Measurements from ENCODE around the gene SBNO1.
"Not testable (repeated sequence)": the region's sequence is repeated elsewhere in the genome, so short reads cannot be mapped to it uniquely, and the experiment has no call there.

GRCh38 chr12:123372415-123372814 is 7.8 kb upstream of the SBNO1 start:
- not testable (repeated sequence) for TF ChIP-seq CTCF (IDR thresholded peaks at IDR 0.05; ENCODE audit: low read length); EZH2 (IDR thresholded peaks at IDR 0.05; ENCODE audit: borderline replicate concordance, low read length)

Data from OCI-LY1 (cell line).